Astrocyte of the spinal cord (primary cell): Measurements from ENCODE around the gene IGSF23.
"Not testable (repeated sequence)": the region's sequence is repeated elsewhere in the genome, so short reads cannot be mapped to it uniquely, and the experiment has no call there.

Experiments used
- DNase-seq: peaks from one replicate; pipeline ENCODE4 v3.0.0; 2011; ENCODE audit warnings: low read depth, low spot score
- H3K4me3 ChIP-seq: 2 replicates; pipeline ENCODE4 v1.5.1; 2011; ENCODE audit warnings: low read depth, mild to moderate bottlenecking, low read length, moderate library complexity
- in situ Hi-C: cut with HindIII; loops from 2 replicates; pipeline ENCODE4 v1.10.0; 2017; ENCODE audit warnings: low sequenced_read_pairs
- TF ChIP-seq, protein P1 (sequence below): IDR thresholded peaks from 2 replicates; pipeline ENCODE4 v1.5.1; 2012; ENCODE audit warnings: low read depth, mild to moderate bottlenecking, low read length, inconsistent platforms

The IGSF23 gene

DNA sequence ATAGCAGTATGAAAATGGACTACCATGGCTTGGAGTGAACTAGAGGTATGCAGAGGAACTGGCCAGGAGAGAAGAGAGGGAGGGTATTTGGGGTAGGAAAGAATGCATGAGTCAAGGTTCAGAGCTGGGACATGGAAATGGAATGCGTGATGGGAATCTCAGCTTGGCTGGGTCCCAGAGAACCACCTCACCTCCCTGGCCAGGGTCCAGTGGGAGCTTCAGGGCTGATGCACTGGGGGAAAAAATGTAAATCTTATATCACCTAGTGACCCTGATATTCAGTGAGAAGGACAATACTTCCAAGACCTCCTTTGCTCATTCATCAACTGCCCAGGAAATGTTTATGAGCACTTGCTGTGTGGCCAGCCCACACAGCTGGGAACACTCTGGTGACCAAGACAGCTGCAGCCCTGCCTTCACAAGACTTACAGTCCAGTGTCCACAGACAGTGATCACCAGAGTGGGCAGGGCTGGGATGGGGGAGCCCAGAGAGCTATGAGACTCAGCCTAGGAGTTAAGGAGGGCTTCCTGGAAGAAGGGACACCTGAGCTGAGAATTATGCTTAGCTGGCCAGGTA, 12.8 kb downstream of the IGSF23 start:
- DNase-seq, result peak; percentile 94
- TF ChIP-seq, protein P1, sequence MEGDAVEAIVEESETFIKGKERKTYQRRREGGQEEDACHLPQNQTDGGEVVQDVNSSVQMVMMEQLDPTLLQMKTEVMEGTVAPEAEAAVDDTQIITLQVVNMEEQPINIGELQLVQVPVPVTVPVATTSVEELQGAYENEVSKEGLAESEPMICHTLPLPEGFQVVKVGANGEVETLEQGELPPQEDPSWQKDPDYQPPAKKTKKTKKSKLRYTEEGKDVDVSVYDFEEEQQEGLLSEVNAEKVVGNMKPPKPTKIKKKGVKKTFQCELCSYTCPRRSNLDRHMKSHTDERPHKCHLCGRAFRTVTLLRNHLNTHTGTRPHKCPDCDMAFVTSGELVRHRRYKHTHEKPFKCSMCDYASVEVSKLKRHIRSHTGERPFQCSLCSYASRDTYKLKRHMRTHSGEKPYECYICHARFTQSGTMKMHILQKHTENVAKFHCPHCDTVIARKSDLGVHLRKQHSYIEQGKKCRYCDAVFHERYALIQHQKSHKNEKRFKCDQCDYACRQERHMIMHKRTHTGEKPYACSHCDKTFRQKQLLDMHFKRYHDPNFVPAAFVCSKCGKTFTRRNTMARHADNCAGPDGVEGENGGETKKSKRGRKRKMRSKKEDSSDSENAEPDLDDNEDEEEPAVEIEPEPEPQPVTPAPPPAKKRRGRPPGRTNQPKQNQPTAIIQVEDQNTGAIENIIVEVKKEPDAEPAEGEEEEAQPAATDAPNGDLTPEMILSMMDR, result no peak
- no peak overlapping the region for H3K4me3 ChIP-seq
- in situ Hi-C loops, result no loop called here

DNA sequence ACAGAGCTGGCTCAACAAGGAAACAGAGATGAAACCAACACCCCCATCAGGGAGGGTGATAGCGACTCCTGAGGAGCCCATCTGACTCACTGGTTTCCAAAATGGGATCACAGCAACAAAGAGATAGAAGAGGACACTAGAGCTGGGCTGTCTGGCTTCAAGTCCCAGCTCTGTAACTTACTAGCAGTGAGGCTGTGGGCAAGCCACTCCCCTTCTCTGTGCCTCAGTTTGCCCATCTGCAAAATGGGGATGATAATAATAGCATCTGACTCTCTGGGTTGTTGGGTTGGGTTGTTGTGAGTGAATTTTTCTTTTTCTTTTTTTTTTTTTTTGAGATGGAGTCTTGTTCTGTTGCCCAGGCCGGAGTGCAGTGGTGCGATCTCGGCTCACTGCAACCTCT, 14.3 kb downstream of the IGSF23 start:
- in situ Hi-C loops, result no loop called here
- DNase-seq, result no peak
- TF ChIP-seq, protein P1, result no peak

DNA sequence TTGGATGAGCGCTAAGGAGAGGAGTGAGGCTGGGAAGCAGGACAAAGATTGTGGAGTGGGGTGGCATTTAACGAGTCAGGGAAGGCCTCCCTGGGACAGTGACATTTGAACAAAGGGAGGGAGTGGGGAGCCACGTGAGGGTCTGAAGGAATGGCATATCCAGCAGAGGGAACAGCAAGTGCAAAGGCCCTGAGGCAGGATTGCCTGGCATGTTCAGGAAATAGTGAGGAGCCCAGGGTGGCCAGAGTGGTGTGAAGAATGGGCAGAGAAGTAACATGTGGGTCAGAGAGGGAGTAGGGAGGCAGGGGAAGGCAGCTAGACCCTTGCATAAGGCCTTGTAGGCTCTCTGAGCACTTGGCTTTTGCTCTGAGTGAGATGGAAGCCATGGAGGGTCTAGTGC, 15.4 kb downstream of the IGSF23 start:
- H3K4me3 ChIP-seq, result no peak overlapping the region
- TF ChIP-seq, protein P1, result no peak
- in situ Hi-C loops, result no loop called here
- no peak for DNase-seq

More for the DNA sequence above, 14.3 kb downstream of the IGSF23 start:
- no peak overlapping the region for H3K4me3 ChIP-seq

DNA sequence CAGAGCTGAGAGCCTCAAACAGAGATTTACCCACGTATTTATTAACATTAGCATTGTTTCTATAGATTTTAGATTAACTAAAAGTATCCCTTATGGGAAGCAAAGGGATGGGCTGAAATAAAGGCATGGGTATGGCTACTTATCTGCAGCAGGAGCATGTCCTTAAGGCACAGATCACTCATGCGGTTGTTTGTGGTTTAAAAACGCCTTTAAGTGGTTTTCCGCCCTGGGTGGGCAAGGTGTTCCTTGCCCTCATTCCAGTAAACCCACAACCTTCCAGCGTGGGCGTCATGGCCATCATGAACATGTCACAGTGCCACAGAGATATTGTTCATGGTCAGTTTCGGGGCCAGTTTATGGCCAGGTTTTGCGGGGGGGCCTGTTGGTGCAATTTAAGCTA, 18.2 kb downstream of the IGSF23 start:
- H3K4me3 ChIP-seq, in situ Hi-C loops, DNase-seq: not testable (repeated sequence)

DNA sequence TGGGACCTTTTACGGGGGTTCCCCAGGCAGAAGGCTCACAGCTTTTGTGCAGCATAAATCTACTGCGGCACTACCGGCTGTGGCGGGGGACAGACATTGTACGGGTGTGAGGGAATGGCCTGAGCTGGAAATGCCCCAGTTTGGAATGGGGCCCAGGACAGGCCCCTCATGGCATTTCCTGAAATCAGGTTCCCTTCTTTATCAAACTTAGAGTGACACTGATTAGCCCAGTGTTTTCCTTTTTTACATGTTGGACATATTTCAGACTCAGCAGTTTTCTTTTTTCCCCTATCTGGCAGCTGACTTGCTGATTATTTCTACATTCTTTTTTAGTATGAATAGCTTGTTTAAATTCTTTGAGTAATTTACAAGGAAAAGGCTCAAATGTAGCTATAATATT, 20.7 kb downstream of the IGSF23 start:
- H3K4me3 ChIP-seq, DNase-seq, in situ Hi-C loops: not testable (repeated sequence)

DNA sequence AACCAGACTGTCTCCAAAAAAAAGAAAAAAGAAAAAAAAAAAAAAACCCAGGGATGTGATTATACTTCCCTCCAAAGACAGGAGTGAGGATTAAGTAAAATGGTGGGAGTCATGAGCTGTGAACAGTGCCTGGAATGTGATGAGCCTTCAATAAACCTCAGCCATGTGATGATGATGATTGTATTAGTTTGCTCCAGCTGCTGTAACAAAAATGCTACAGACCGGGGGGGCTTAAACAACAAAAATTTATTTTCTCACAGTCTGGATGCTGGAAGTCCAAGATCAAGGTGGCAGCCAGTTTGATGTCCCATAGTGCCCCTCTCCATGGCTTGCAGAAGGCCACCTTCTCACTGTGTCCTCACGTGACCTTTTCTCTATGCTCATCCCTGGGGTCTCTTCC, 21.4 kb downstream of the IGSF23 start:
- in situ Hi-C loops, result no loop called here
- no peak for DNase-seq
- TF ChIP-seq, protein P1, result no peak
- H3K4me3 ChIP-seq, result no peak overlapping the region

DNA sequence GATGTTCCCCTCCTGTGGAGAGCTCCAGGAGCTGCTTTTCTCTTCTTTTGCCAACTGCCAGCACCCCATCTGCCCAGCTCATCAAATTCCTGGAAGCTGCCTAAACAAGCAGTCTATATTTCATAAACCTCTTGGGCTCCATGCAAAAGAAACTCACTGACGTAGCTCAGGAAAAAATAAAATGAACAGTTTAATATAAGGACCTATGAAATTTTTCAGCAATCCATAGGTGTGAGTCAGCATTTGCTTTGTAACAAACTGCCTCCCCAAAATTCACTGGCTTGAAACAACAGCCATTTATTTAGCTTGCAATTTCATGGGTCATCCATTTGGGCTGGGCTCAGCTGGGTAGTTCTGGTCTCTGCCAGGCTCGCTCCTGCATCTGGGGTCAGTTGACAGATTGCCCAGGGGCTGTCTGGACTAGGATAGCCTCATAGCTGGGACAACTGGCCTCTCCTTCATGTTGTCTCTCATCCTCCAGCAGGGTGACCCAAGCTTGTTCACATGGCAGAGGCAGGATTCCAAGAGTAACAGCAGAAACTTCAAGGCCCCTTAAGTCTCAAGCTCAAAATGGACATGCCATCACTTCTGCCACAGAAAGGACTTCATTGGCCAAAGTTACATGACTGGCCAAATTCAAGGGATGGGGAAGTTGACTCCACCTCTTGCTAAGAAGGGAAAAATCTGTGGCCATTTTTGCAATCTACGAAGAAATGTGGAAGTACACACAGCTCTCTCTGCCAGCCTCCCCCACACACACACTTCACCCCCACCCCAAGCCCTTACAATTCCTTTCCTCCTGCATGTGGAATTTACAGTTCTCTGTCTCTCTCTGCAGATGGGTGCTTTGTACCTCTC, 22.4 kb downstream of the IGSF23 start:
- no peak overlapping the region for H3K4me3 ChIP-seq
- peak; percentile 58 for DNase-seq
- in situ Hi-C loops, result no loop called here
- TF ChIP-seq, protein P1, result peak; percentile 9
